NCI-H2107 treated with DMSO at 0.1 percent for 48 hours (cell line): ENCODE measurements around the gene PRKCZ.

Source experiments
- DNase-seq: peaks from one replicate; lab custom pipeline; 2025; ENCODE audit not compliant: unreplicated experiment; lab: John Stamatoyannopoulos, UW

The PRKCZ gene

DNA sequence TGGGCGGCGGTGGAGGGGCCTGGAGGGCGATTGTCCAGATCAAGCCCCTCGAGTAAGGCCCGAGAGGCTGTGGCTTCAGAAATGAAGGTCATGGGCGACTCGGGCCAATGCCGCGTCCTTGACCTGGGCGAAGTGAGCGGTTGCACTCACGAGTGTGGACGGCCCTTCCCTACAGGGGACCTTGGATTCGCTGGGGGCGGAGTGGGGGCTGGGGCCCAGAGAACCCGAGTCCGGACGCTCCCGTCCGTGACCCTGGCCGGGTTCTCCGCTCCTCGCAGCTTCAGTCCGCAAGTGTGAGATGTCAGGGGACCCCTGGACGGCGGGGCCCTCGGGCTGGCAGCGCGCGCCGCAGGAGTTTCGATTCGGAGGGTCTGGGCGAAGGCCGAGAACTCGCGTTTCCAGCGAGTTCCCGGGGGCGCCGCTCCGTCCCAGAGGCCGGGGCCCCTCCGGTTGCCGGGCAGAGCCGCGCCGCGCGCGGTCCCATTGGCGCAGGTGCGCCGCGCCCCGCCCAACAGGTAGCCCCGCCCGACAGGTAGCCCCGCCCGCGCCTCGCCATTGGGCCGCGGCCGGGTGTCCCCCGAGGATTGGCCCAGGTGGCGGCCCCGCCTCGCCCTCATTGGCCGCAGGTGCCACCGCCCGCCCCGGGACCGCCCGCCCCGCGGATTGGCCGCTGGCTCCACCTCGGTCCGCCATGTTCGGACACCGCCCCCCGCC lies at the start of gene PRKCZ:
PRKCZ (plus strand) TSS at position 694 of the 714 bp plus-strand sequence. CDS start 220 bp downstream, outside the sequence.
- DNase-seq = peak; percentile 11

DNA sequence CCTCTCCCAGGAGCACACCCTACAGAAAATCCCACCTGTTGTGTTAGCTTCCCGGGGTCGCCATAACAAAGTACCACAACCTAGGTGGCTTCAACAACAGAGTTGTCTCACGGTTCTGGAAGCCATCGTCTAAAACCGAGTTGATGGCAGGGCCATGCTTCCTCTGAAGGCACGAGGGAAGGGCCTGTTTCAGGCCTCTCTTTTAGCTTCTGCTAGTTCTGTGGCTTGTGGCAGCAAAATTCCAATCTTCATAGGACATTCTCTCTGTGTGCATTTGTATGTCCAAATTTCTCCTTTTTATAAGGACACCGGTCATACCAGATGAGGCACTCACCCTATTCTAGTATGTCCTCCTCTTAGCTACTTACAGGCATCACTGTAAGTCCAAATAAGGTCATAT lies 49.8 kb upstream of the PRKCZ start:
- DNase-seq = no peak

DNA sequence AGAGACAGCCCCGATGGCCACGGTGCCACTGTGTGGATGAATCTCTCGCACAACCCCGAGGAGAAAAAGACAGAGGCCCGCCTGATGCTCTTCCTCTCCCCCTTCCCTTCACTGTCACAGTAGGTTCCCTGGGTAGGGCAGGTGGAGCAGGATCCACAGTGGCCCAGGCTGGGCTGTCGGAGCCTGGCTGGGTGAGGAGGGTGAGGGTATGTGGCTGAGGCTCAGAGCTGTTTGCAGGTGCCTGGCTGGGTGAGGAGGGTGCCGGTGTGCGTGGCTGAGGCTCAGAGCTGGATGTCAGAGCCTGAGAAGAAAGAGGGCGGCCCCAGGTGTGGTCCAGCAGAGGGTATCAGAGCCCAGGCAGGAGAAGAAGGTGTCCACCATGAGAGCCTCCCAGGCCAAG lies 49.4 kb upstream of the PRKCZ start:
- no peak for DNase-seq

DNA sequence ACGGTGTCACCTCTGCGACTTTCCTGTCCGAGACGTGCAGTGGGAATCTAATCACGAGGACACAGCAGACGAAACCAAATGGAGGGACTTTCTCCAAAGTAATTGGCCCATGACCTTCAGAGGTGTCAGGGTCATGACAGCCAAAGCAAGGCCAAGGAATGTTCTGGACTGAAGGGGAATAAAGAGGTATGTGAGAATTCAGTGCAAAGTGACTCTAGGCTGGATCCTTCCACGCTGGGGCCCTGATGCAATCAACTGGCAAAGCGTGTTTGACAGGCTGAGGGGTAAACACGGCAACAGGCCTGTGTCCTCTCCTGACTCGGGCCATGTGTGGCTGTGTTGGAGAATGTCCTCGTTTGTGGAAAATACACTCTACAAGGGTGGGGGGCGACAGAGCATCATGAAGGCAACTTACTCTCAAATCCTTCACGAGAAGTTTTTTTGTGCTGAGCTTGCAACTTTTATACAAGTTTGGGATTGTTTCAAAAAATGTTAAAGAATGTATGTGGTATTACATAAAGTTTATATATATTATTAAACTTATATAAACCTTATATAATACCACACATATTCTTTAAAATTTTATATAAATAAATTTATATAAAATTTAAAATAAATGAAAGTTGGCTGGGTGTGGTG lies 48.3 kb upstream of the PRKCZ start:
- DNase-seq = no peak

DNA sequence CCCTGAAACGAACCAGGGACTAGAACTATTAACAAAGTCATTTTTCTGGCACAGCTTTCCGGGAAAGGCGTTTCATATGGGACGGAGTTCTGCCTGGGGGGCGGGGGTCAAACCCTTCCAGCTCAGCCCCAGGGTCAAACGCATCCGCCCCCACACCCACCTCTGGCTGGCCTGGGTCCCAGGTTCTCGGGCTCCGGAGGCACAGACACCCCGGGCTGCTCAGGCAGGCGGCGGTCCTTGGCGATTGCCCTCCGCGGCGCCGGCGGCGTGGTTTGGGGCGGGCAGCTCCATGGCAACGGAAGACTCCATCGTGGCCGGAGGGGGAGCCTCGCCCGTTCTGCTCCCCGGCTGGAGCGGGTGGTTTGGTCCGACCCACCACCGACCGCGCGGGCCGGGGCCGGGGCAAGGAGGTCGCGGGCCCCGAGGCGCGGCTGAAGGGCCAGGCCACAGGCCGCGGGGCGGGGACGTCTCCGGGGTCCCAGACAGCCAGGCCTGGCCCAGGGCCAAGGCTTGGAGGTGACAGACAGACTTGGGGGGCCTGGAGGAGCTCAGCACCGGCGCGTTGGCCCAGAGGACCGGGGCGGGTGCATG lies 46.6 kb upstream of the PRKCZ start, which contains the start of gene CFAP74:
CFAP74 (minus strand) TSS at position 246 of the 591 bp plus-strand sequence. CDS start 12,830 bp downstream, outside the sequence.
- no peak for DNase-seq

DNA sequence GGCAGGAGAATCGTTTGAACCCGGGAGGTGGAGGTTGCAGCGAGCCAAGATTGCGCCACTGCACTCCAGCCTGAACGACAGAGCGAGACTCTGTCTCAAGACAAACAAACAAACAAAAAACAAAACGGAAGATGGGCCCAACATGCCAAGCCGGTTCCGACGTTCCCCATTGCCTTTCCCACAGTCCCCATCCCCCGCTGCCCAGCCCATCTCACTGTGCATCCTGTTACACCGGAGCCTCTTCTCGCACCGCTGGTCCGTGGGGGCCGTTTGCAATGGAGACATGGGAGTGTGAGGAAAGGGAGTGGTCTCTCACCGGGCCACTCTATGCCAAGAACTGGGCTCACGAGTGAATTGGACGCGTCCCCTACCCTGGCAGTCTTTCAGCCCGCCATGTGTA lies 45.4 kb upstream of the PRKCZ start:
- no peak for DNase-seq

DNA sequence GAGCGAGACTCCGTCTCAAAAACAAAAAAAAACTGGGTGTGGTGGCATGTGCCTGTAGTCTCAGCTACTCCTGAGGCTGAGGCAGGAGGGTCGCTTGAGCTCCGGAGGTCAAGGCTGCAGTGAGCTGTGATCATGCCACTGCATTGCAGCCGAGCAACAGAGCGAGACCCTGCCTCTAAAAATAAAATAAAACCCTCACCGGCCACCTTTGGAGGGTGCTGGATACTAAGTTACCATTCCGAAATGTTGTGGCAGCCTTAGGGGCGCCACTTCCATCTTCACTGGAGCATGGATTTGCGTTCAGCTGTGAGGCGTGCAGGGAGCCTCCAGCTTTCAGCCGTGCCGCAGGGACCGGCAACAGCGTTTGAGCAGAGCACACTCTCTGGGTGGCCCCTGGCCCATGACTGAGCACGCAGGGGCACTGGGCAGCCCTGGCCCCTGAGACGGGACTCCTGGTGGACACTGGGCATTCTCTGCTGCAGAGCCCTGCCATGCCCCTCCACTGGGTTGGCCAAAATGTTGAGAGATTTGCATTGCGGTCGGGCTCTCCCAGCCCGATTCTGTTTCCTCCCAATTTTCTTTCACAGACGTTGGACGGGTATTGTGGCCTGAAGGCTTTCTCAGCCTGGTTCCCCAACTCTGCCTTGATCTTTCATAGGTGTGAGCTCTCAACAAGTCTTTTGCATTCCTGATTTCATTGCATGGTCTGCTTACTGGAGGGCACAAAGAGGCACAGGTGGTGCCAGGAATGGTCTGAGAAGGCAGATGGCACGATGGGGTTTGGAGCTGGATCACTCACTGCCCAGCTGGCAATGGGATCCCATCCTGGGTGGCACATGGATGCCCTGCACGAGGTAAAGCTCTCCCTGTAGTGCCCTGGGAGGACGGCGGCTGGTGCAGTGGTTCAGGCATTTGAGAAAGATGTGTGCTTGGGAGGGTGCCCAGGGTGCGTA lies 40.8 kb upstream of the PRKCZ start:
- no peak for DNase-seq

DNA sequence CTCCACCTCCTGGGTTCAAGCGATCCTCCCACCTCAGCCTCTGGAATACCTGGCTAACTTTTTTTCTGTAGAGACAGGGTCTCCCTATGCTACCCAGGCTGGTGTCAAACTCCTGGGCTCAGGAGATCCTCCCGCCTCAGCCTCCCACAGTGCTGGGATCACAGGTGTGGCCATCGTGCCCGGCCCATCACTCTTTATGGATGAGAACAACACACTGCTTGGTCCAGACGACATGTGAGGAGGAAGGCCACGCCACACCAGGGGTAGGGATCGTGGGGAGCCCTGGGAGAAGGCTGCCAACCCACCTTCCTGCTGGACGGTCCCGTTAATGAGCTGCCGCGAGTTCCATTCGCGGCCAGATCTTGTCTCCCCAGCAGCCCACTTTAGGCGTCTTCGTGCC lies 36.0 kb upstream of the PRKCZ start:
- DNase-seq = no peak

DNA sequence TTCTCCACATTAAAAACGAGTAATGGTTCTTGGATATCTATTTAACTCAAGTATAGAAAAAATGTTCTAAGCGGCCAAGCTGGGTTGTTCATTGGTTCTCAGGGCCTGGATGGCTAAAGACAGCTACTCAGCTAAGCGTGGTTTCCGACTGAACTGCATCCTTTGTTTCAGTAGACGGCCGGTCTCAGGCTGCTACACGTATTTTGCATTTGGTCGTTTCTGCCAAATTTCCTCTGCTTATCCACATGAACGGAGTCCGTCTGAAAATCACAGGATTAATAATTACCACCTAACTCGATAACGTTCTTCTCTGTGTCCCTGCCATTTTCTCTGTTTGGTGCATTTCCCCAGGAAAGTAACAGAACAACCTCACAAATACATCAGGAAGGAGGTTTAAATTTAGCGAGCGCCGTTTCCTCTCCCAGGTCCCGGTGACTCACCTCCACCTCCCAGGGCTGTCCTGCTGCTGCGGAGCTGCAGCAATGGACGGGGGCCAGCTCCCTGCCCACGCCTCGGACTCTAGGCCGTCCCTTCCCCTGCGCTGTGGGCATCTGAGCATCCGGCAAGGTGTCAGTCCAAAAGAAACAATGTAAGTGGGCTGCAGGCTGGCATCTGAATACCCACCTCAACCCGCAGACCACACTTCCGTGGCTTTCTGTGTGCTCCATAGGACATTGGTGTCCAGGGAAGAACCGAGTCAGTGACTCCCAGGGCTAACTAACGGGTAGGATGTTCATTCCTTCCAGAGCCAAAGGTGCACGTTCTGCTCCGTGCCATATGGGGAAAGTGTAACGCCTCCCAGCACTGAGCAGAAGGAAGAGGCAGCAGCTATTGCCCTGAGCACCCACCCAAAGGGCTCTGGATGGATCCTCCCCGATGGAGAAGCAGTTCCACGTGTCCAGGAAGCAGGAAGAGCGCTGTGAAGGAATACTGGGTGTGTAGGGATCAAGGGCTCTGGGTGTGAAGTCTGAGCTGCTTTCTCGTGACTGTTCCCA lies 35.2 kb upstream of the PRKCZ start:
- DNase-seq = no peak

DNA sequence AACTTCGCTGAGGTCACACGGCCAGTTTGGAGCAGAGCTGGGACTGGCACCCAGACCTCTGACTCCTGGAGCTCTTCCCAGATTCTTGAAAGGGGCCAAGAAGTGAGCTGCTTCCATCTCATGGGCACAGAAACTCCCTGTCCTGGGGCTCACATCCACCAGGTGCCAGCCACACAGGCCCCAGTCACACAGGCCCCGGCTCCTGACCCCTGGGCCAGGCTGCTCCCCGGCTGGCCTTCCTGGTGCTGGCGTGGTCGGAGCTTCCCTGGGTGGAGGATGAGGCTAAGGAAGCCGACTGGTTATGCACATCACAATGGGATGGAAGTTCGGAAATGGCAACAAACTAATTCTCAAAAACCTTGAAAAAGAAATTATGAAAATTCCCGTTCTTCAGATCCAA lies 34.1 kb upstream of the PRKCZ start:
- no peak for DNase-seq

DNA sequence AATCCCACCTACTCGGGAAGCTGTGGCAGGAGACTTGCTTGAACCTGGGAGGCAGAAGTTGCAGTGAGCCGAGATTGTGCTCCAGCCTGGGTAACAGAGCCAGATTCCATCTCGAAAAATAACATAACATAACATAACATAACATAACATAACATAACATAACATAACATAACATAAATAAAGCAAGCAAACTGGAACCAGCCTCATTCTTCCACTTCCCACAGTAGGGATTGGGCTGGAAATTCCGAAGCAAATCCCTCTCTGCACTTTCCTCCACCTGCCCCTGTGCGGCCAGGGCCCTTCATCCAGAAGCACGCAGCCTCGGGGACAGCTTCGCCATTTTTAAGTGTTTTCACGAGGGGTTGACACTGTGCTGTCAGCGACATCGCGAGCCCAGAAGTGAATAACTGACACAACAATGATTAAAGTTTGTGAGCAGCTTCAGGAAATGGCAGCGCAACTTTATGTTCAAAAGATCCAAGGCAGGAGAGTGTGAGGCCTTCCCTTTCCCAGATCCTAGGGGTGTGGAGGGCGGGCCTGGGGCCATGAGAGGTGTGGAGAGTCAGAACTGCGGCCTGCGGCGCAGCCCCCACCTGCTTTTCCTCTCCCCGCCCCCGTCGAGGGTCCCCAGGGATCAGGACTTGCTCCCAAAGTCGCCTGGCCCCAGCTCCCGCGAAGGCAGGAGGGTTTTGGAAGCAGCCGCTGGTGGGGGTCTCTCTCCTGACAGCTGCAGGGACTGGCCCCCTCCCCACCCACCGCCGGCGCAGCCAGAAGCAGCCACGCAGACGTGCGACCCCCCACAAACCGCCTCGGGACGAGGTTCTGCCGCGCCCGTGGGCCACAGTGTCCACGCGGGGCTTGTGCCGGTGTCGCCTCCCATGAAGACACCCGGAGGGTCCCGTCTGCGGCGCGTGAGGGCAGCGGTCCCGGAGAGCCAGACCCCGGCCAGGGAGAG lies 31.7 kb upstream of the PRKCZ start:
- DNase-seq = no peak

DNA sequence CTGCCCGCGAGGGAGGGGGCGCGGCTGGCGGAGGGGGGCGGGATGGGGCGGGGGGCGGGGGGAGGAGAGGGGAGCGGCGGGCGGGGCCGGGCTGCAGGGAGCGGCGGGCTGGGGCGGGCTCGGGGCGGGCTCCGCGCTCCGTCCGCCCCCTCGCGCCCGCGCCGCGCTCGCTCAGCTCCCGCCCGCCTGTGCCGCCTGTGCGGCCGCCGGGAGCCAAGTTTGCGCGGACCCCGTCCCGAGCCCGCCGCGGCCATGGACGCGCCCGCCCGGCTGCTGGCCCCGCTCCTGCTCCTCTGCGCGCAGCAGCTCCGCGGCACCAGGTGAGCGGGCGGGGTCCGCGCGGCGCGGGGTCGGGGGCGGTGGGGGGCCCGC lies 31.1 kb upstream of the PRKCZ start, which contains the start of gene GABRD:
GABRD (plus strand) TSS at position 174 of the 372 bp plus-strand sequence; CDS start at position 253, 79 bp downstream.
- DNase-seq = no peak

DNA sequence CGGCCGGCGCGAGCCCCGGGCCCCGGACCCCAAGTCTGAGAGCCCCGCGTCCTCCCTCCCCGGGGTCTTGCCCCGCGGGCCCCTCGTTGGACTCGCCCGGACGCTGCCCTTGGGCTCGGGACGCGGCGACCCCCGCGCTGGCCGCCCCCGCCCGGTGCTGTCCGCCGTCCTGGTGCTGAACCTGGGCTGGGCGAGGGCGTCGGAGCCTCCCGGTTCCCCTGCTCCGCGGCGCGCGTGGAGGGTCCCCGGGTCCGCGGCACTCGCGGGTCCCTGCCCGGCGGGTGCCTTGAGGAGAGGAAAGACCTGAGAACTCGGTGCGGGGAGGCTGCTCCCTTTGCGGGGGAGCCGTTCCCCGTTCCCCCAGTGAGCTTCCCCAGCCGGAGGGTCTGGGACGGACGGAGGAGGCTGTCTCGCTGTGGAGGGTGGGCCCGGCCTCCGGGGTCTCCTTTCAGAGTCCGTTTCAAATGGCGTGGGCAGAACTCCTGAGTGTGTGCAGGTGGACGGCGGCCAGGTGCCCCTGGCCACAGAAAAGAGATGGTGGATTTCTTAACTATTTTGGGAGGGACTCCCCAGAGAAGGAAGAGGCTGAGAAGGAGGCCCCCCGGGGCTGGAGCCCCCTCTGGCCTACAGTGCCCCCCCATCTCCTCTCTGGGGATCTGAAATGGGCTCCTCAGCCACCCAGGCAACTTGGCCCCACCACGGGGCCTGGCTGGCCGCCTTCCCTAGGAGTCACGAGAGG lies 30.5 kb upstream of the PRKCZ start:
- no peak for DNase-seq

DNA sequence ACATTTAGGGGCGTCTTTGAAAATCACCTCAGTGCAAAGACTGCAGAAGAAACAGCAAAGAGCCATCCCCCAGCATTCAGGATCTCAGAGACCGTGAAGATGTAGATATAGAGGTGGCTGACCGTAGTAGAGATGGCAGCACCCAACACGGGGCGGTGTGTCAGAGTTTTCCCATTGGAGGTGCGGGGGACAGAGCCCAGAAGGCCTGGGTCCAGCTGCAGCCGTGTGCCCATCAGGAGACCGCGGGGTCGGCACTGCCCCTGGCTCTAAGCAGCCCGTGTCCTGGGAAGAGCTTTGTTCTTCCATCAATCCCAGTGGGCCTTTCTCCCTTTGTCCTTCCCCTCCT lies 29.9 kb upstream of the PRKCZ start:
- no peak for DNase-seq

DNA sequence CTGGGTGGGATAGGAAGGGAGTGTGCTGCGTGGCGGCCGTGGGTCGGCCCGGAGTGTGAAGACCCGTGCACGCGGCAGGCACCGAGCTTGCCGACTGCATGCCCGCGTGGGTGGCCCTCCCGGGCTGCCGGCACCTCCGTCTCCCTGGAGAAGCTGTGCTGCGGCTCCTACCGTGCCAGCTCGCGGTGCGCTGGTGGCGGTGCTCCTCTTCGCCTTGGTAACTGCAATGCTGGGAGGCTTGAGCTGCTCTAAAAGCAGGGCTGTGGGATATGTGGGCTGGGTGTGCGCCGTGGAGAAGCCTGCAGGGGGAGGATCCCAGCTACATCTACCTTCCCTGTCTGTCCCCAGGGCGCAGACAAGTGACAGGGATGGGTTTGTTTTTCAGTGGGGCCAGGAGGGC lies 28.7 kb upstream of the PRKCZ start:
- no peak for DNase-seq

DNA sequence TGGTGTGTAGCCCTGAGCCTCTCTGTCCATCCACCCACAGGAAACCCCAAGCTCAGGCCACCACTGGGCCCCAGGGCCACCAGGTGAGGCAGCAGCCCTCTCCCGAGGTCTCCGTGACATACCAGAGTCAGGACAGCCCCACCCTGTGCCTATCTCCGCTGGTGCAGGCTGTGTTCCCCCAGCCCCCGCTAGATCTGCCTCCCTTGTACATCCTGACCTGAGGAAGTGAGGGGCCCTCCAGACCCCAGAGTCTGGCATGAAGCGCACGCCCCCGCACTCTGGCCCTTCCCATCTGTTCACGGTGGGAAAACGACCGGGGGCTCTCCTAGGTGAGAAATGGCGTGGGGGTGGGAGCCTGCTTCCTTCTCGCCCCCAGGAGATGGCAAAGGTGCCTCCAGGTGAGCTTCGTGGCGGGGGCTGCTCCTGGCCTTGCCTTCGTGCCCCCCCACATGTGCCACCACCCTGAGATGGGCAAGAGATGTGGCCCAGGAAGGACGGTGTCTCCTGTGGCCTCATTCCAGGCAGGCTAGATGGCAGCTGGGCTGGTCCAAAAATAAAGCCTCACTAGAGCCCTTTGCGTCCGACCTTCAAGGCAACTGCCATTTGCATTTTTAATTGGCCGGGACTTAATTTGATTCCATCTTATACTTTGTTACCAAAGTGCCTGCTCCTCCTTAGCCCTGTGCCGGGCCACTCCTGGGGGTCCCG lies 28.0 kb upstream of the PRKCZ start:
- DNase-seq = no peak

DNA sequence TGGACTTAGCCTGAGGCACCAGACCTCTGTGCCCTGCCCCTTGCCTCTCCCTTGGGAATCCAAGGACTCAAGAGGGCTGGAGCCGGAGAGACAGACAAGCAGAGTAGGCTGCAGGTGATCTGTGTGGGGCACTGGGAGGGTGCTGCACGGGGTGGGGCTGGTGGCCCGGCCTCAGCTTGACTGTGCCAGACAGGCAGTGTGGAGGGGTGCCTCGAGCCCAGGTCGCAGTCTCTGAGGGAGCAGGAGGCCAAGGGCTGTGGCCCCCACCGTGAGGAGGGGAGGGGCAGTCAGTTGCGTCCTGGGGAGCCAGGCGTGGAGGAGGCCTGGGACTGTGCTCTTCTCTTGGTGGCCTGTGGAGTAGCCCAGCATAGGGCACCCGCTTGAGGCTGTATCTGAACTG lies 27.0 kb upstream of the PRKCZ start:
- no peak for DNase-seq

DNA sequence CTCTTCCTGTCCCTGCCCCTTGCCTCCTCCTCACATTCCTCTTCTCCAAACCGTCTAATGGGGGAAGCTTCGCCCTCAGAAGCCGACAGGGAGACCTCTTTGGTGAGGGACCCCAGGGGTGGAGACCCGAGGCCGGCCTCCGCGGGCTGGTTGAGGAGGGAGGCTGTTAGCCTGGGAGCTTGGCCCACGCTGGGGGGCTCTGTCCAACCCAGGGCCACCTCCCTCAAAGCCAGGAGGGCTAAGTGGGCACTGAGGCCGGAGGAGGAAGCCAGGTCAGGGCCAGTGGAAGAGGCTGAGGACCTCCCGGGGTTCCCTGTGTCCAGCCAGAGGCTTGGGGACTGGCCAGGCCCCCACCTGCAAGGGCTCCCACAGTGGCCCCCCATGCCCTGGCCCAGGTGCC lies 25.8 kb upstream of the PRKCZ start:
- DNase-seq = no peak
